Stromal cell of bone marrow (primary cell): ENCODE data around the gene CD300LD.
"Not testable (repeated sequence)": the region's sequence is repeated elsewhere in the genome, so short reads cannot be mapped to it uniquely, and the experiment has no call there.

Source experiments
- DNase-seq: peaks from one replicate; pipeline ENCODE4 v3.0.0-alpha.2; 2012; ENCODE audit warnings: low read depth

Gene CD300LD

GRCh38 chr17:74592087-74592990, at the start of gene CD300LD:
TSS of gene CD300LD (minus strand) at chr17:74592283. CDS start at chr17:74592202, 81 bp downstream.
- no peak for DNase-seq

DNA sequence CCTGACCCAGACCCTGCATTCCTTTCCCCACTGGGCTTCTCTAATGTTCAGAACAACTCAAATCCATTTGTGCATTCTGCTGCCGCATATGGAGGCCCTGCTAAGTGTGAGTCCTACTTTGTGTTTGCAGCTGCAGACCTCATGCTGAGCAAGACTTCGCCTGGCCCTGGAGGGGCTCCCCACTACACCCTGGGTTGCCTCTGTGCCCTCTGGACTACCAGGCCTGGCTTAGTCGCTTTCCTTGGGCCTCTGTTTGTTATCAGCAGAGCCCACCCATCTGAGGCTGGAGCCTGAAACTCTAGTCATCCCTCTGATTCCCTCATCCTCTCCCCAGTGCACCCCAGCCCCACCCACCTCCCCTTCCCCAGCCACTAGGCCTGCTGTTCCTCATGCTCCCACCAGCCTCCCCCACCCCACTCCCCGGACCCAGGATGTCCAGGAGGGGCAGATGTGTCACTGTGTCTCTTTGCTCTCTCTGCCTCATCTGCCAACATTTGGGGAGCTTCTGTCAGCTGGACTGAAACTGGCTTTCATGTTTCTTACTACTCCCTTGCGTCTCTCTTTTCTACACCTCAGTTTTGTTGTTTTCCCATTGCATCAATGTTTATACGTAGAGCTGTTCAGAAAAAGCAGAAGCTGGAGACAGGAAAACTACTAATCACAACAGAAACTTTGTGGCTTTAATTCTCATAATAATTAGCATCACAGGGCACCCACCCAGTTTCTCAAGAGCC, 49.3 kb upstream of the CD300LD start:
- DNase-seq, result no peak

- no peak for DNase-seq
Measured at GRCh38 chr17:74639704-74640151, 47.6 kb upstream of the CD300LD start.

GRCh38 chr17:74637926-74638325, 45.8 kb upstream of the CD300LD start:
- no peak for DNase-seq

- no peak for DNase-seq
Measured at GRCh38 chr17:74637265-74637664, 45.2 kb upstream of the CD300LD start.

- DNase-seq, result not testable (repeated sequence)
Measured at GRCh38 chr17:74636541-74637085, 44.5 kb upstream of the CD300LD start.

DNA sequence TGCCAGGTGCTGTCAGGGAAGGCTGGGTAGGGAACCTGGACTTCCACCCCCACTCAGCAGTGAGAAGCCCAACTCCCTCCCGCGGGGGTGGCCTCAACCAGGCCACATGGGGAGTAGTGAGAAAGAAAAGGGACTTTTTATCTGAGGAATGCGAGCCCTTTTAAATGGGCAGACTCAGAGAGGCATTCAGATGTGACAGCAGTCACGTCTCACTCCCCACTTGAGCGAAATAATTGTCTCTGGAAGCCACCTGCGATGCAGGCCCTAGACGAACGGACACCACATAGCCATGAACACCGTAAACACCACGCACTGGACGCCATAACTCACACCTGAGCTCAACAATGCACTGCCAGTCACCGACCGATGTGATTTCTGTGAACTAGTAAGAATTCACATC, 43.3 kb upstream of the CD300LD start:
- DNase-seq, result no peak

GRCh38 chr17:74633326-74633725, 41.2 kb upstream of the CD300LD start:
- no peak for DNase-seq

- no peak for DNase-seq
Measured at GRCh38 chr17:74632617-74633016, 40.5 kb upstream of the CD300LD start.

GRCh38 chr17:74631468-74632450, 39.7 kb upstream of the CD300LD start:
- no peak for DNase-seq

DNA sequence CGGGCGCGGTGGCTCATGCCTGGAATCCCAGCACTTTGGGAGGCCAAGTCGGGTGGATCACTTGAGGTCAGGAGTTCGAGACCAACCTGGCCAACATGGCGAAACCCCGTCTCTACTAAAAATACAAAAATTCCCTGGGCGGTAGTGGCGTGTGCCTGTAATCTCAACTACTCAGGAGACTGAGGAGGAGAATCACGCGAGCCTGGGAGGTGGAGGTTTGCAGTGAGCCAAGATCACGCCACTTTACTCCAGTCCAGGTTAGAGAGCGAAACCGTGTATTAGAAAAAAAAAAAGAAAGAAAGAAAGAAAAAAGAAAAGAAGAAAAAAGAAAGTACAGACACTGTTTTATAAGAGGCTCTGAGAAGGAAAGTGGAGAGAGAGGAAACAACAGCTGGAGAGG, 38.2 kb upstream of the CD300LD start:
- DNase-seq, result not testable (repeated sequence)

- DNase-seq, result no peak
Measured at GRCh38 chr17:74625661-74626060, 33.6 kb upstream of the CD300LD start.

GRCh38 chr17:74624131-74624530, 32.0 kb upstream of the CD300LD start:
- no peak for DNase-seq

GRCh38 chr17:74623693-74624093, 31.6 kb upstream of the CD300LD start, which contains the start of gene CD300E:
TSS of gene CD300E (minus strand) at chr17:74623738. CDS start at chr17:74623621, 117 bp downstream.
- no peak for DNase-seq

DNA sequence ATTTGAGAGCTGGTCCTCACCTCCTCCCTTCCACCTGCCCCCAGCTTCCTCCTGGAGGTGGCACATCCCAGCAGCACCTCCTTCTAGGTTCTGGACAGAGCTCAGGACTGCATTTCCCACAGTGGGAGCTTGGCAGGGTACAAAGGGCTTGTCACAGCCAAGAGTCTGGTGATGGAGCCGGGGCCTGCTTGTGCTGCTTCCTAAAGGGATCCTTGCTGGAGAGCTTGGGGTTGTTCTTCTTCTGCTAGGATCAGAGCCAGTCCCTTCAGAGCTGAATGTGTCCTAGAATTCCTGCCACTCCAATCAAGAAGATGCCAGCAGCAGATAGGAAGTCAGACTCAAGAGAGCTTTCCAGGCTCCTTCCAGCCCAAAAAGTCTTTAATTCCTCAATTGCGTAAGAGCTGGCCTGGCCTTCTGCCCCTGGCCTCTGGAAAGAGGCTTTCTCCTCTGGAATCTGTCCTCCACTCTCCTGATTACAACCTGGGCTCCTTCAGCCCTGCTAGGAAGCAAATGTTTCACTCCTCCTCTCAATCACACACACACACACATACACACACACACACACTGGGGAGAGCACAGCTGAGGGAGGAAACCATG, 27.1 kb upstream of the CD300LD start:
- no peak for DNase-seq

- no peak for DNase-seq
Measured at GRCh38 chr17:74618451-74618850, 26.4 kb upstream of the CD300LD start.

- DNase-seq, result no peak
Measured at GRCh38 chr17:74616696-74617095, 24.6 kb upstream of the CD300LD start.

DNA sequence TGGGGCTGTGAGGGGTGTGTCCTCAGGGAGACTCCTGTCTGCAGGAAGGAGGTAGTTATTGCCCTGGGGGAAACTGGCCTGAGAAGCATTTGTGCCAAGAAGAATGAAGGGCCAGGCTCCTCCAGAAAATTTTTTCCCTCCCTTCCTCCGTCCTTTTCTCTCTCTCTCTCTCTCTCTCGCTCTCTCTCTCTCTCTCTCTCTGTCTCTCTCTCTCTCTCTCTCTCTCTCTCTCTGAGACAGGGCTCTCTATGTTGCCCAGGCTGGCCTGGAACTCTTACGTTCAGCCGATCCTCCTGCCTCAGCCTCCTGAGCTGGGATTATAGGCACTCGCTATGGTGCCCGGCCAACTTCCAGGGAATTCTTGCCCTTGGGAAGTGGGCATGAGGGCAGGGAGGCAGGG, 20.0 kb upstream of the CD300LD start:
- no peak for DNase-seq

GRCh38 chr17:74610108-74610507, 18.0 kb upstream of the CD300LD start:
- no peak for DNase-seq

DNA sequence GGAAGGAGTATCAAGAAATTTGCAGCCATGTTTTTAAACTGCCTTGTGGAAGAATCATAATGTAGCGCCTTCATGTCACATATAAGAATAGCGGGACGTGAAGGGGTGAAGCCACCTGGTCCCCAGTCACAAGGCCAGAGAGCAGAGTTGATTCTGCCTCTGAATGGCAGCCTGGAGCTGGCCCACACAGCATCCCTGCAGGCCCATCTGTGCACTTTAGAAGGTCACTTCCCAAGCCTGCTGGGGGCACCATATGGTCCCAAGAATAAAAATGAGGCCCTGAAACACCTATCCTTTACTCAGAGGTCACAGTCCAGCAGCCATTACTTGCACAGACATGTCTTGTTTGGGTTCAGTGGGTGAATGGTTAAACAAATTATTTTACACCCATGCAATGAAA, 16.4 kb upstream of the CD300LD start:
- DNase-seq, result no peak

GRCh38 chr17:74607221-74607620, 15.1 kb upstream of the CD300LD start:
- DNase-seq, result no peak
